Erythroblast (primary cell): ENCODE results near the gene ZBTB20.

Experiments
- GATA1 ChIP-seq: IDR thresholded peaks from 2 replicates; pipeline ENCODE4 v1.6.1; 2011; ENCODE audit warnings: low read depth, mild to moderate bottlenecking, control low read depth, low read length, moderate library complexity
- POLR2A ChIP-seq: IDR thresholded peaks from 2 replicates; pipeline ENCODE4 v1.6.1; 2011; ENCODE audit warnings: mild to moderate bottlenecking, low read length

DNA sequence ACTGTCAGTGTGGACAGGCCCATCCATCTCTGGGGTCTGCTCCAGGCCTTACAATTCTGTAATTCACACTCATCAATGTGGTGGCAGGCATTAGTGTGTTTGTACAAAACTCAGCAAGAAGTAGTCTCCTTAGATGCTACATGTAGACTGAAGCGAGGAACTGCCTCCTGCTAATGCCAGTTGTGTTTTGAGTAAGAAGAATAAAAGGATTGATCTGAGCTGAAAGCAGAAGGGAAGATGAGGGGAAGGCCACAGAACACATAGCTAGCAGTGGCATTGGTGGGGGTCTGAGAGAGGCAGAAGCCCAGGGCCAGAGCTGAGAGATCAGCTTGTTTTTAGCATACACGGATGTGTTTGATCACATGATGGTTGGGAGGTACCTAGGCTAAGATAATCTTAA is 709.2 kb downstream of the ZBTB20 start:
- TF ChIP-seq POLR2A (no peak), GATA1 (no peak)
